CD14-positive monocyte (primary cell): ENCODE measurements around the gene PLXNB3. TPM values are rescaled to one million over a fixed set of nuclear protein-coding genes. Genes with fewer than 3 reads are reported as not detected.

Experiments
- DNase-seq, 3 donors: peaks; one replicate each; pipeline ENCODE4 v3.0.0-alpha.2; 2011 to 2022
- H2AFZ ChIP-seq: 2 replicates; pipeline ENCODE4 v1.6.0; 2012; ENCODE audit warnings: mild to moderate bottlenecking, low read depth, low read length, inconsistent platforms; ENCODE audit not compliant: insufficient read depth, poor library complexity, severe bottlenecking
- H3K27ac ChIP-seq, 2 donors: 1 replicate in 1 of 2; 2 replicates in 1 of 2; pipeline ENCODE4 v1.5.1; 2012 to 2013; ENCODE audit warnings: low read length in 2 of 2, control low read depth in 1 of 2, inconsistent platforms in 1 of 2, low read depth in 1 of 2, mild to moderate bottlenecking in 1 of 2
- H3K27me3 ChIP-seq, 2 donors: one replicate each; pipeline versions ENCODE4 v1.6.0 to v1.6.1; 2011 to 2013; ENCODE audit warnings: low read length in 2 of 2; ENCODE audit not compliant: control insufficient read depth in 2 of 2, insufficient read depth in 2 of 2
- H3K36me3 ChIP-seq, 2 donors: replicated peaks in 1 of 2; 1 replicate in 1 of 2; 2 replicates in 1 of 2; pipeline versions ENCODE4 v1.5.1 to v1.6.1; 2012 to 2013; ENCODE audit warnings: low read length in 2 of 2, control low read depth in 1 of 2, inconsistent platforms in 1 of 2, mild to moderate bottlenecking in 1 of 2; ENCODE audit not compliant: insufficient read depth in 2 of 2, control insufficient read depth in 1 of 2
- H3K4me1 ChIP-seq, 2 donors: 1 replicate in 1 of 2; 2 replicates in 1 of 2; pipeline versions ENCODE4 v1.5.1 to v1.6.1; 2012 to 2013; ENCODE audit warnings: low read length in 2 of 2, control low read depth in 1 of 2, inconsistent platforms in 1 of 2, mild to moderate bottlenecking in 1 of 2, moderate library complexity in 1 of 2; ENCODE audit not compliant: insufficient read depth in 2 of 2, control insufficient read depth in 1 of 2
- H3K4me2 ChIP-seq: replicated peaks from 2 replicates; pipeline ENCODE3; 2012; ENCODE audit warnings: low read length, moderate library complexity, mild to moderate bottlenecking; ENCODE audit not compliant: poor library complexity, severe bottlenecking; ENCODE audit errors: extremely low read depth
- H3K4me3 ChIP-seq, 3 experiments: fragments of 200-600 bp in 1 of 3; sonication (generic) in 1 of 3; replicated peaks in 1 of 3; 1 replicate in 2 of 3; 2 replicates in 1 of 3; pipeline ENCODE4 v1.5.1; 2011 to 2013; ENCODE audit warnings: low read length in 3 of 3, mild to moderate bottlenecking in 3 of 3, control low read depth in 2 of 3, low read depth in 2 of 3, inconsistent platforms in 1 of 3, moderate library complexity in 1 of 3
- H3K79me2 ChIP-seq: 2 replicates; pipeline ENCODE4 v1.6.0; 2012; ENCODE audit warnings: mild to moderate bottlenecking, control low read depth, inconsistent platforms, low read length, moderate library complexity; ENCODE audit not compliant: insufficient read depth
- H3K9ac ChIP-seq: 2 replicates; pipeline ENCODE4 v1.6.0; 2017; ENCODE audit warnings: low read length, mild to moderate bottlenecking; ENCODE audit not compliant: insufficient read depth, poor library complexity, severe bottlenecking
- H3K9me3 ChIP-seq, 2 donors: replicated peaks in 1 of 2; 1 replicate in 1 of 2; 2 replicates in 1 of 2; pipeline versions ENCODE4 v1.5.1 to v1.6.1; 2012 to 2013; ENCODE audit warnings: low read length in 2 of 2, control low read depth in 1 of 2; ENCODE audit not compliant: control insufficient read depth in 1 of 2, insufficient read depth in 1 of 2
- H4K20me1 ChIP-seq: 2 replicates; pipeline ENCODE4 v1.6.0; 2012; ENCODE audit warnings: mild to moderate bottlenecking, low read length, control low read depth, moderate library complexity; ENCODE audit not compliant: insufficient read depth
- H3K27ac Mint-ChIP-seq, 7 donors: one replicate each; pipeline ENCODE4 v1.8.0; 2020; ENCODE audit warnings: mild to moderate bottlenecking in 7 of 7, mixed read lengths in 7 of 7, moderate library complexity in 6 of 7, inconsistent platforms in 2 of 7
- H3K27me3 Mint-ChIP-seq, 3 donors: one replicate each; pipeline ENCODE4 v1.8.0; 2021 to 2022; ENCODE audit warnings: low read depth in 3 of 3, mild to moderate bottlenecking in 3 of 3, mixed read lengths in 3 of 3, moderate library complexity in 3 of 3, inconsistent platforms in 1 of 3
- H3K36me3 Mint-ChIP-seq, 2 donors: one replicate each; pipeline ENCODE4 v1.8.0; 2020; ENCODE audit warnings: mixed read lengths in 2 of 2, inconsistent platforms in 1 of 2, mild to moderate bottlenecking in 1 of 2
- H3K4me1 Mint-ChIP-seq: one replicate; pipeline ENCODE4 v1.8.0; 2020; ENCODE audit warnings: mild to moderate bottlenecking, mixed read lengths
- H3K4me3 Mint-ChIP-seq, 2 donors: one replicate each; pipeline ENCODE4 v1.8.0; 2020; ENCODE audit warnings: mild to moderate bottlenecking in 2 of 2, mixed read lengths in 2 of 2, moderate library complexity in 1 of 2
- H3K9me3 Mint-ChIP-seq, 7 donors: one replicate each; pipeline ENCODE4 v1.8.0; 2020 to 2022; ENCODE audit warnings: mixed read lengths in 7 of 7, mild to moderate bottlenecking in 6 of 7, moderate library complexity in 6 of 7, inconsistent platforms in 2 of 7
- CTCF ChIP-seq: fragments of 200-600 bp; IDR thresholded peaks from one replicate; pipeline ENCODE4 v1.8.0; 2022; ENCODE audit warnings: antibody characterized with exemption, mild to moderate bottlenecking
- WGBS: methylation state at CpG from one replicate; pipeline ENCODE4 v1.1.5; 2013; ENCODE audit warnings: missing lambda C conversion rate; ENCODE audit not compliant: insufficient coverage; 5-methylcytosine and 5-hydroxymethylcytosine counted together
- intact Hi-C, 2 donors: fragments of 100-400 bp; cut with micrococcal nuclease; formaldehyde crosslinking; loops; one replicate each; pipeline versions ENCODE4 v1.15.0 to v1.15.1; 2023
- polyA plus RNA-seq, 3 donors: library from polyadenylated mRNA; depleted of rRNA in 1 of 3; unstranded in 2 of 3; stranded (reverse) in 1 of 3; fragments of 300-500 nt in 2 of 3; fragments of >200 nt in 1 of 3; fragmentation: Illumina TruSeq in 2 of 3; gene quantifications; 1 replicate in 2 of 3; 2 replicates in 1 of 3; pipeline ENCODE4 v1.2.3, GENCODE V29; 2012 to 2021

Gene PLXNB3
- polyA plus RNA-seq, 3 donors, result not detected

- H3K4me3 Mint-ChIP-seq, result no peak overlapping the region
- no peak overlapping the region for H2AFZ ChIP-seq
- H3K4me3 ChIP-seq, result no peak overlapping the region
- no peak overlapping the region for H3K4me2 ChIP-seq
- no peaks in the 10 kb centered on the region for H3K36me3 Mint-ChIP-seq
- no peak overlapping the region for H3K27ac ChIP-seq
- intact Hi-C loops, result no loop called here
- H3K9me3 ChIP-seq, result no peaks in the 10 kb centered on the region
- no peaks in the 10 kb centered on the region for H3K27me3 ChIP-seq
- no peak overlapping the region for H3K27ac Mint-ChIP-seq
- no peak for TF ChIP-seq CTCF
- no peaks in the 10 kb centered on the region for H3K4me1 ChIP-seq
- no peak overlapping the region for H3K9ac ChIP-seq
- H3K9me3 Mint-ChIP-seq, result peaks cover 0 to 28% (median 6%) of the 10 kb centered on the region in 7 donors
- no peaks in the 10 kb centered on the region for H3K79me2 ChIP-seq
- H3K4me1 Mint-ChIP-seq, result no peaks in the 10 kb centered on the region
- H4K20me1 ChIP-seq, result no peaks in the 10 kb centered on the region
- no peak for DNase-seq
- H3K27me3 Mint-ChIP-seq, result peaks cover 15 to 35% (median 21%) of the 10 kb centered on the region in 3 donors
- WGBS, result 95% methylated on average over 15 of the region's 19 CpGs
- H3K36me3 ChIP-seq, result no peaks in the 10 kb centered on the region
Measured at GRCh38 chrX:153807976-153808375, 43.9 kb downstream of the PLXNB3 start.

GRCh38 chrX:153812220-153812619 is 48.2 kb downstream of the PLXNB3 start:
- peaks cover 24 to 50% (median 45%) of the 10 kb centered on the region in 3 donors for H3K27me3 Mint-ChIP-seq
- H3K4me3 Mint-ChIP-seq, result no peak overlapping the region
- Histone ChIP-seq H3K9ac (no peak overlapping the region), H3K4me2 (no peak overlapping the region), H3K27me3 (peaks cover 0 to 7% of the 10 kb centered on the region in 2 donors), H3K9me3 (no peaks in the 10 kb centered on the region), H2AFZ (no peak overlapping the region), H3K4me1 (no peaks in the 10 kb centered on the region), H3K79me2 (no peaks in the 10 kb centered on the region), H3K4me3 (no peak overlapping the region), H3K36me3 (no peaks in the 10 kb centered on the region), H4K20me1 (no peaks in the 10 kb centered on the region), H3K27ac (no peak overlapping the region)
- no peak overlapping the region for H3K27ac Mint-ChIP-seq
- WGBS, result 71% methylated on average over 5 of the region's 14 CpGs
- no peak for TF ChIP-seq CTCF
- H3K36me3 Mint-ChIP-seq, result no peaks in the 10 kb centered on the region
- no peak for DNase-seq
- H3K4me1 Mint-ChIP-seq, result peaks cover 12% of the 10 kb centered on the region
- H3K9me3 Mint-ChIP-seq, result peaks cover 0 to 12% (median 3%) of the 10 kb centered on the region in 7 donors
- intact Hi-C loops, result no loop called here
